ENCODE results near the gene RAVER1. TPM values are rescaled to one million over a fixed set of nuclear protein-coding genes. Genes with fewer than 3 reads are reported as not detected.

The RAVER1 gene
- total and polyA plus RNA-seq, 2 of the 8 experiments (the other 6 are each of a cell fraction or from before 2014, with no cell fraction given) = 5.7 to 70.5 TPM

DNA sequence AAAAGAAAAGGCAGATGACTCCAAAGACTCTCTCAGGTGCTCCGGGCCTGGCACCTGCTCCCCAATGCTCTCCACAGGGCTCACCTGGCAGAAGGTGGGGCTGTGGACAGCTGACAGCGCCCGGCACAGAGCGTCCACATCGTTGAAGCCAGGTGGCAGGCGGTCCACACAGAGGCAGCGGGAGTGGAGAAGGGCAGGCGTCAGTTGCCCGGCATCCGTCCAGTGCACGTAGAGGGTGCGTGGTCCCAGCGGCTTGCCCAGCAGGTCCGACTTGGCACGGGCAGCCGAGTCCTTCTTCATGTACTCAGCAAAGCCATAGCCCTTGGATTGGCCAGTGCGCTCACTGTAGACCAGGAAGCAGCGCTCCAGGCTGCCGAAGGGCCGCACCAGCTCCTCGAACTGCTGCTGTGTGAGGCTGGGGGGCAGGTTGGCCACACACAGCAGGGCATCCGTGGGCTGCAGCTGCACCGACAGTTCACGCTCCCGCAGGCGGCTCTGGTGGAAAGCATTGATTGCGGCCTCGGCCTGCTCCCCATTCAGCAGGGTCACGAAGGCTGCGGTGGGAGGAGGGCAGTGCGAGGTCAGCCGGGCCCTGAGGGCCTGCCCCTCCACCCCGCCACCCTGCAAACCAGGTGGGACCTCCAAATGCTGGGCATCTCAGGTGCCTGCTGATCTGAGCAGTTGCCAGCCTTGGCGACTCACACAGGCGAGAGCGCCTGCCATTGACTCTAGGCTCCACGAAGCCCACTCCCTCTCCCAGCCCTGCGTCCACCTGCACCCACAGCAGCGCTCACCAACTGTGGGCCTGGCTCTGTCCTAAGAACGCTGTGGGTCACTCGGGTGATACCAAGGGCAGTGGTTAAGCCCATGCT lies 4.5 kb downstream of the RAVER1 start:
- peaks cover 9 to 19% of the 10 kb centered on the region in 2 experiments for H4K20me1 ChIP-seq (replicated peaks in 1 of 2; ENCODE audit: control insufficient read depth in 1 of 2, insufficient read depth in 2 of 2, low read length in 2 of 2)

More for the DNA sequence above, 4.5 kb downstream of the RAVER1 start:
- no peak overlapping the region for H4K8ac ChIP-seq (ENCODE audit: extremely low read depth, insufficient read depth, low read length)
- no peak overlapping the region for H3K27ac ChIP-seq (ENCODE audit: low read depth, low read length)
- H3K23ac ChIP-seq (ENCODE audit: insufficient read length) = no peak overlapping the region
- TF ChIP-seq SP1 (IDR thresholded peaks at IDR 0.05; ENCODE audit: low read depth, low read length) (no peak), POLR2AphosphoS5 (IDR thresholded peaks at IDR 0.05; ENCODE audit: low read depth, low read length) (0 out of 2 replicates have a peak, but pooled peaks have one; percentile 10)
- H3K56ac ChIP-seq (replicated peaks; ENCODE audit: insufficient read length, low read depth, low read length) = no peak overlapping the region
- no peaks in the 10 kb centered on the region for H3K27me3 ChIP-seq (replicated peaks in 1 of 4; ENCODE audit: control insufficient read depth in 3 of 4, extremely low read depth in 1 of 4, insufficient read depth in 3 of 4, low read length in 3 of 4)
- H2AFZ ChIP-seq (ENCODE audit: low read length) = no peak overlapping the region
- POLR2A ChIA-PET (ENCODE audit: partially characterized antibody) = interaction anchor here (0.8 to 2.5 kb wide), 4 partner anchors 12 to 69 kb away, joined by 3 to 6 read pairs (median 4); no protein-coding TSS in a partner anchor
- peaks cover 7% of the 10 kb centered on the region for H3K79me1 ChIP-seq (ENCODE audit: low read depth, low read length)
- no peak overlapping the region for H3K18ac ChIP-seq (ENCODE audit: extremely low read depth, low read length)
- H3K4me2 ChIP-seq (ENCODE audit: insufficient read depth in 1 of 2, low read depth in 2 of 2, low read length in 2 of 2) = no peak overlapping the region
- DNase-seq (ENCODE audit: low read depth in 1 of 2, low spot score in 2 of 2) (no peak), FAIRE-seq (no peak)
- H4K91ac ChIP-seq (replicated peaks; ENCODE audit: insufficient read length, low read length) = no peak overlapping the region
- H3K9ac ChIP-seq (replicated peaks in 1 of 4; ENCODE audit: extremely low read depth in 1 of 4, low read depth in 3 of 4, low read length in 3 of 4) = no peak overlapping the region
- peaks cover 29 to 57% (median 47%) of the 10 kb centered on the region in 4 experiments for H3K36me3 ChIP-seq (ENCODE audit: control insufficient read depth in 2 of 4, insufficient read depth in 4 of 4, low read length in 3 of 4)
- no peak overlapping the region for H4K5ac ChIP-seq (ENCODE audit: insufficient read length, low read depth, low read length)
- no peaks in the 10 kb centered on the region for H3K9me3 ChIP-seq (ENCODE audit: insufficient read depth in 2 of 2, low read depth in 1 of 2, low read length in 1 of 2)
- no peak overlapping the region for H3K4ac ChIP-seq (replicated peaks; ENCODE audit: insufficient read length, low read depth, low read length)
- H2BK12ac ChIP-seq (ENCODE audit: low read depth, low read length) = no peak overlapping the region
- peaks cover 5 to 24% of the 10 kb centered on the region in 2 experiments for H3K79me2 ChIP-seq (ENCODE audit: control insufficient read depth in 1 of 2, insufficient read depth in 2 of 2, low read length in 2 of 2)
- no peak overlapping the region for H2AK5ac ChIP-seq (ENCODE audit: low read depth, low read length)
- no peak overlapping the region for H2BK15ac ChIP-seq (ENCODE audit: low read length)
- CTCF ChIA-PET (ENCODE audit: partially characterized antibody) = interaction anchor here (1.4 to 1.7 kb wide), 2 partner anchors 8 to 69 kb away, joined by 5 to 6 read pairs; no protein-coding TSS in a partner anchor
- H2BK120ac ChIP-seq (replicated peaks; ENCODE audit: low read depth, low read length) = no peak overlapping the region
- peaks cover 3% of the 10 kb centered on the region for H3K23me2 ChIP-seq (ENCODE audit: low read depth, low read length)
- H2BK20ac ChIP-seq (ENCODE audit: low read length) = no peak overlapping the region
- H2BK5ac ChIP-seq (ENCODE audit: low read depth, low read length) = no peak overlapping the region; the same call in 1 of the 2 replicates
- no peak overlapping the region for H3K4me3 ChIP-seq (ENCODE audit: extremely low read depth in 1 of 4, insufficient read depth in 2 of 4, low read depth in 3 of 4, low read length in 4 of 4)
- no peak overlapping the region for H3K14ac ChIP-seq (ENCODE audit: insufficient read length)
- WGBS, 2 experiments (ENCODE audit: extremely low coverage in 1 of 2, insufficient coverage in 1 of 2, insufficient read length in 1 of 2, insufficient replicate concordance in 2 of 2, low coverage in 1 of 2, low lambda C conversion rate in 2 of 2, missing lambda C conversion rate in 1 of 2) = 98% methylated on average over 37 of the region's 41 CpGs; no CpG with 5 or more reads in 1 of the 2 experiments
- H3K4me1 ChIP-seq (replicated peaks in 1 of 4; ENCODE audit: control insufficient read depth in 3 of 4, insufficient read depth in 4 of 4, low read length in 3 of 4) = peaks cover 0 to 6% (median 3%) of the 10 kb centered on the region in 4 experiments; a peak in 5 of 7 replicates

All from H1 (cell line).